Fibroblast of the conjunctiva (primary cell): ENCODE data around the gene SEMG1.

Experiments
- DNase-seq: peaks from one replicate; pipeline ENCODE4 v3.0.0-alpha.2; 2010; ENCODE audit warnings: low read depth

The SEMG1 gene

GRCh38 chr20:45223136-45223535 lies 16.3 kb downstream of the SEMG1 start:
- DNase-seq = no peak

GRCh38 chr20:45226287-45226686 lies 19.5 kb downstream of the SEMG1 start:
- DNase-seq = no peak

- no peak for DNase-seq
Observed at GRCh38 chr20:45229264-45230056, 22.6 kb downstream of the SEMG1 start.

- DNase-seq = no peak
Observed at GRCh38 chr20:45230631-45231030, 23.8 kb downstream of the SEMG1 start.

- no peak for DNase-seq
Observed at GRCh38 chr20:45235995-45236394, 29.2 kb downstream of the SEMG1 start.

GRCh38 chr20:45238139-45238538 lies 31.3 kb downstream of the SEMG1 start:
- DNase-seq = no peak

GRCh38 chr20:45246109-45246508 lies 39.3 kb downstream of the SEMG1 start:
- no peak for DNase-seq

- no peak for DNase-seq
Observed at GRCh38 chr20:45247865-45248264, 41.0 kb downstream of the SEMG1 start.

- no peak for DNase-seq
Observed at GRCh38 chr20:45248609-45249008, 41.8 kb downstream of the SEMG1 start.

- no peak for DNase-seq
Observed at GRCh38 chr20:45251884-45252560, 45.2 kb downstream of the SEMG1 start.

GRCh38 chr20:45253261-45253660 lies 46.4 kb downstream of the SEMG1 start:
- DNase-seq = no peak

GRCh38 chr20:45254383-45255262 lies 47.8 kb downstream of the SEMG1 start, which contains the start of gene SLPI:
Gene SLPI (minus strand): TSS chr20:45254564. CDS start chr20:45254543, 21 bp downstream.
- DNase-seq = no peak

- DNase-seq = no peak
Observed at GRCh38 chr20:45257161-45257560, 50.3 kb downstream of the SEMG1 start.

GRCh38 chr20:45257711-45258110 lies 50.9 kb downstream of the SEMG1 start:
- DNase-seq = no peak

GRCh38 chr20:45258259-45258658 lies 51.4 kb downstream of the SEMG1 start:
- DNase-seq = no peak

- DNase-seq = no peak
Observed at GRCh38 chr20:45258664-45259063, 51.8 kb downstream of the SEMG1 start.
